ENCODE measurements around the gene INSC.

INSC gene

GRCh38 chr11:15293975-15294620, 179.4 kb downstream of the INSC start:
- DNase-seq (ENCODE audit: low read depth) = no peak

- DNase-seq (ENCODE audit: low read depth) = no peak
Observed at GRCh38 chr11:15295695-15296094, 181.0 kb downstream of the INSC start.
